ENCODE measurements around the gene AKAP1.

DNA sequence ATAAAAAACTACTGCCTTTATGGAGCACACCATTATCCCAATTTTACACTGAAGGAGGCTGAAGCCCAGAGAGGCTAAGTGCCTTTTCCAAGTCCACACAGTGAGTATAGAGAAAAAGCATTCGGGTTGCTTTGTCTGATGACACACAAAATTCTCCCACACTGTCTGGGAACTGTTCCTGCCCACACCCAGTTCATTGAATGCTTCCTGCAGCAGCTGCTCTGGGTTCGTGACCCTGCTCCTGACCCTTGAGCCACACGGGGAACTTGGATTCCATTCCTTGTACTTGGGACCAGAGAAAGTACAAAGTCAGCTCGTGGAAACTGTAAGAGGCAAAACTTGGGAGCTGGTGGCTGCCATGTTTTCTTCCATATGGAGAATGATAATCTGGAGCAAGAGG is 57.9 kb downstream of the AKAP1 start:
- TF ChIP-seq, protein P1, sequence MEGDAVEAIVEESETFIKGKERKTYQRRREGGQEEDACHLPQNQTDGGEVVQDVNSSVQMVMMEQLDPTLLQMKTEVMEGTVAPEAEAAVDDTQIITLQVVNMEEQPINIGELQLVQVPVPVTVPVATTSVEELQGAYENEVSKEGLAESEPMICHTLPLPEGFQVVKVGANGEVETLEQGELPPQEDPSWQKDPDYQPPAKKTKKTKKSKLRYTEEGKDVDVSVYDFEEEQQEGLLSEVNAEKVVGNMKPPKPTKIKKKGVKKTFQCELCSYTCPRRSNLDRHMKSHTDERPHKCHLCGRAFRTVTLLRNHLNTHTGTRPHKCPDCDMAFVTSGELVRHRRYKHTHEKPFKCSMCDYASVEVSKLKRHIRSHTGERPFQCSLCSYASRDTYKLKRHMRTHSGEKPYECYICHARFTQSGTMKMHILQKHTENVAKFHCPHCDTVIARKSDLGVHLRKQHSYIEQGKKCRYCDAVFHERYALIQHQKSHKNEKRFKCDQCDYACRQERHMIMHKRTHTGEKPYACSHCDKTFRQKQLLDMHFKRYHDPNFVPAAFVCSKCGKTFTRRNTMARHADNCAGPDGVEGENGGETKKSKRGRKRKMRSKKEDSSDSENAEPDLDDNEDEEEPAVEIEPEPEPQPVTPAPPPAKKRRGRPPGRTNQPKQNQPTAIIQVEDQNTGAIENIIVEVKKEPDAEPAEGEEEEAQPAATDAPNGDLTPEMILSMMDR (IDR thresholded peaks at IDR 0.05): no peak
- no peak for TF ChIP-seq ZFX (IDR thresholded peaks at IDR 0.05; ENCODE audit: borderline replicate concordance)
